ENCODE measurements around the gene NLRP6.

NLRP6 gene

GRCh38 chr11:289398-289711 is 11.1 kb downstream of the NLRP6 start:
- DNase-seq = no peak
- intact Hi-C loops (cut with DNase I) = no loop called here

GRCh38 chr11:289712-290620 is 11.8 kb downstream of the NLRP6 start:
- intact Hi-C loops (cut with DNase I) = no loop called here
- DNase-seq = peak in 1 of 42 donors; percentile 25

- DNase-seq = no peak
- intact Hi-C loops (cut with DNase I) = no loop called here
Measured at GRCh38 chr11:290621-291231, 12.5 kb downstream of the NLRP6 start.

GRCh38 chr11:291281-292210 is 13.3 kb downstream of the NLRP6 start:
- intact Hi-C loops (cut with DNase I) = no loop called here
- DNase-seq = no peak

DNA sequence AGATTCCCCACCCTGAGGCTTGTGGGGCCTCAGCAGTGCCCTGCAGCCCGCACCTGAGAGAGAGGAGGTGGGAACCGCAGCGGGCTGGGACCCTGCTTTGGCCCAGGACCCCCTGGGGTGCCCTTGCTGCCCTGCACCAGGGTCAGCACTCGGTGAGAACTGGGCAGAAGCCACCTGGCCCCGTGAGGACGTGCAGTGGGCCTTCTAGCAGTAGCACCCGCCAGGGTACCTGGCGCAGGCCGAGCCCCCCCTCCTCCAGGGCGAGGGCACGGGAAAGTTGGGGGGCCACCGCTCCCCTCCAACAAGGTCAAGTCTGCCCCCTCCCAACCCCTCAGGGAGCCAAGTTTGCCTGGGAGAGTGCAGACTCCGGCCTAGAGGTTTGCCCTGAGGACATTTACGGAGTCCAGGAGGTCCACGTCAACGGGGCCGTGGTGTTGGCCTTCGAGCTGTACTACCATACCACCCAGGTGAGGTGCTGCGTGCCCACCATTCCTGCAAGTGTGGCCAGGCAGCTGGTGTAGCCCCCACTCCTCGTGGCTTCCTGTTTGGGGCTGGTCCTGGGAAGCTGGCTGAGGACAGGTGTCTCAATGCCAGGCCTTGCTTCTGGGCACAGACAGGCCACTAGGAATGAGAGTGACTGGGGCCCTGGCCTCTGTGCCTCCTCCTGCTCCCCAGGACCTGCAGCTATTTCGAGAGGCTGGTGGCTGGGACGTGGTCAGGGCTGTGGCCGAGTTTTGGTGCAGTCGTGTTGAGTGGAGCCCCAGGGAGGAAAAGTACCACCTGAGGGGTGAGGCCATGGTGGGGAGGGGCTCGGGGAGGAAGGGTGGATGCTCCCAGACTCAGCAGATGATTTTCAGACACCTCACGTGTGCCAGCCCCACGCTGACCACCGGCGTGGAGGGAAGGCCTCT is 14.3 kb downstream of the NLRP6 start:
- no peak for DNase-seq
- intact Hi-C loops (cut with DNase I) = no loop called here

DNA sequence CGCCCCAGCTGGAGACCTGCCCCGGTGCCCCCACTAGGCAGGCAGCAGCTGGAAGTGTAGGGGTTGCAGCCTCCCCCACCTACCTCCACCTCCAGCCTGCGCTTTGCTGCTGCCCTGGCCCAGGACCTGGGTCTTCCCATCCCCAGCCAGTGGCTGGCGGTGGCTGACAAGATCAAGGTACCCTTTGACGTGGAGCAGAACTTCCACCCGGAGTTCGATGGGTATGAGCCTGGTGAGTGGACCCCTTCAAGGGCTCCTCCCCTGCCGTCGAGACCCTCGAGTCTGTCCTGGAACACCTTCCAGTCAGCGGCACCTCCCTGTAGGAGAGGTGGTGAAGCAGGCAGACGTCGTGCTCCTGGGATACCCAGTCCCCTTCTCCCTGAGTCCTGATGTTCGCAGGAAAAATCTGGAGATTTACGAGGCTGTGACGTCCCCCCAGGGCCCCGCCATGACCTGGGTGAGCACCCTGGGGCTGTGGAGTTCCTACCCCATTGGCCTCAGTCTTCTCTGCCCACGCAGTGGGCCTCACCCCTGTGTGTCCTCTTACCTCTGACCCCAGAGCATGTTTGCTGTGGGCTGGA is 15.2 kb downstream of the NLRP6 start:
- intact Hi-C loops (cut with DNase I) = no loop called here
- DNase-seq = no peak

- DNase-seq = no peak
- intact Hi-C loops (cut with DNase I) = no loop called here
Measured at GRCh38 chr11:293852-294661, 15.8 kb downstream of the NLRP6 start.

DNA sequence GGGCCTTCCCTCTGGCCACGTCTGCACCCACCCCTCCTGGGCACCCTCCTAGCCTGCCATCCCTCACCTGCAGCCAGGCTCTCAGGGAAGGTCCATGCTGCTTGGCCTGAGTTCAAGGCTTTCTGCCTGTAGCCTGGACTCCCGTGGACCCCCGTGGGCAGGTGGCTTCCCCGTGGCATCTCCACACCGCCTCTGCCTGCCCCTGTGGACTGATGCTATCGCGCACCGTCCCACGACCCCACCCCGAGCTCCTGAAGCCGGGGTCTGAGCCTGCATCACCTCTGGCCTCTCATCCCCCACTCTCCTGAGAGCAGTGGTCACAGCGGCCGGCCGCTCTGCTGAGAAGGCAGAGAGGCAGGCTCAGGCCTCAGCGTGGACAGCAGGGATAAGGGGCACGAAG is 16.6 kb downstream of the NLRP6 start:
- DNase-seq = no peak
- intact Hi-C loops (cut with DNase I) = no loop called here

DNA sequence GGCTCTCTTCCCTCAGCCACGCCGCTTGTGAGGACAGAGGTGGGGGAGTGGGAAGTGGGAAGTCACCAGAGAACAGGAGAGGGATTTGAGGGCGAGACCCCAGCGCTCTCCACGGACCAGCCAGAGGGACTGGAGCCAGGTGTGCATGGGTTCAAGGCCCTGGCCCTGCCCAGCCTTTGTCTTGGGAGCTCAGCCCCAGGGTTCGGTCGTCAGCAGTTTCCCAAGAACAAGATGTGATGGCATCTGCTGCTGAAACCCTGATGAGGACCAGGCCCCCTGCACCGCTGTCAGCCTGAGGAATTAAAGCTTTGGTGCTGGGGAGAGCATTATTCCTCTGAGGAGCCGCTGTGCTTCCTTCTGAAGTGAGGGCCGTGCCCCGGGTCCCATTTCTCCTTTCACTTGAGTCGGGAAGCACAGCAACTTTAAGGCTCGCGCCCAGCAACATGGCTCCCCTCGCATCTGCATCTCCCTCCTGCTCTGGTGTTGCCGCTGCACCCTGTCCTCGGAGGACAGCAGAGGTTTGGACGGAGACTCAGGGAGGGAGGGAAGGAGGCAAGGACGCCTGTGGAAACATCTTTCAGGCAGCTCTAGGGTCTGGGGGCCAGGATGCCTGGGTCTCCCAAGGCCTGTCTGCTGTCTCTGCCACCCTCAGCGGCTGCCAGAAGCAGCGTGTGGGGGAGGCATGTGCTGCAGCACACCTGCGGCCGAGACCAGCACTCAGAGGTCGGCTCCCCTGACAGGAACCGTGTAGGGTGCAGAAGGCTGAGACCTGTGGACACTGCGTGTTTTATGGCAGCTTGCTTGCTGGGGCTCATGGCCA is 17.4 kb downstream of the NLRP6 start:
- intact Hi-C loops (cut with DNase I) = no loop called here
- DNase-seq = no peak

DNA sequence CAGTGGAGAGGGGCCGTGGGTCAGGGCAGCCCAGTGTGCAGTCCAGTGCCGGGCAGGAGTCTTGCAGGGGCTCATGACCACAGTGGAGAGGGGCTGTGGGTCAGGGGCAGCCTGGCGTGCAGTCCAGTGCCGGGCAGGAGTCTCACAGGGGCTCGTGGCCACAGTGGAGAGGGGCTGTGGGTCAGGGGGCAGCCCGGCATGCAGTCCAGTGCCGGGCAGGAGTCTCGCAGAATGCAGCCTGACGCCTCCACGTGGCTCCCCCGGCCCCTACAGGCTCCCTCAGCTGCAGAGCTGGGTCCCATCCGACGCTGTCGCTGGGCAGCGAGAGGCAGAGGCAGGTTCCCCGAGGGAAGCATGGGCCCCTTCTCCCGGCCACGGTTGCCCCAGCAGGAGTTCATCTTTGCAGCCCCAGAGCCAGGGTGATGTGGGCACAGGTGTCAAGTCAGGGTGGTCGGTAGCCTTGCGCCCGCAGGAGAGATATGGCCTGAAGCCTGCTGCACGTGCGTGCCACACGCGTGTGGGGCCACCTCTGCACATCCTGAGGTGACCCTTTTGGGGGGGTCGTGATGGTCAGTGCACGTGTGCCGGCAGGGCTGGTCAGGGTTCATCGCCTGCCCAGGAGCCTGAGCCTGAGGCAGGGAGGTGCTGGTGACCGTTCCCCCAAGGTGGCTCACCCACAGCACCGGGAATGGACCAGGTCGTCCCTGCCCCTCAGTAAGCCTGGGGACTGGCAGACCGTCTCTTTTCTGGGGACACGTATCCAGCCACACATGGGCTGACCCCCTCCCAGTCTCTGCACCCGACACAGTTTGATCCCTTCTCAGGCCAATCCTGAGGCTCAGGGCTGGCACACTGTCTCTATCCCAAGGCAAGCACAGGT is 18.2 kb downstream of the NLRP6 start:
- DNase-seq = no peak
- intact Hi-C loops (cut with DNase I) = no loop called here

- DNase-seq = no peak
- intact Hi-C loops (cut with DNase I) = no loop called here
Measured at GRCh38 chr11:297051-297585, 18.9 kb downstream of the NLRP6 start.

- no peak for DNase-seq
- intact Hi-C loops (cut with DNase I) = no loop called here
Measured at GRCh38 chr11:297586-298405, 19.6 kb downstream of the NLRP6 start.

- no peak for DNase-seq
- intact Hi-C loops (cut with DNase I) = no loop called here
Measured at GRCh38 chr11:298406-299065, 20.3 kb downstream of the NLRP6 start.

Measured in head of caudate nucleus (tissue), 42 donors.